ENCODE measurements around the gene B3GNT3. TPM values are rescaled to one million over a fixed set of nuclear protein-coding genes. Genes with fewer than 3 reads are reported as not detected.

B3GNT3 gene
- total RNA-seq, 2 experiments from 2014 or later, result not detected

DNA sequence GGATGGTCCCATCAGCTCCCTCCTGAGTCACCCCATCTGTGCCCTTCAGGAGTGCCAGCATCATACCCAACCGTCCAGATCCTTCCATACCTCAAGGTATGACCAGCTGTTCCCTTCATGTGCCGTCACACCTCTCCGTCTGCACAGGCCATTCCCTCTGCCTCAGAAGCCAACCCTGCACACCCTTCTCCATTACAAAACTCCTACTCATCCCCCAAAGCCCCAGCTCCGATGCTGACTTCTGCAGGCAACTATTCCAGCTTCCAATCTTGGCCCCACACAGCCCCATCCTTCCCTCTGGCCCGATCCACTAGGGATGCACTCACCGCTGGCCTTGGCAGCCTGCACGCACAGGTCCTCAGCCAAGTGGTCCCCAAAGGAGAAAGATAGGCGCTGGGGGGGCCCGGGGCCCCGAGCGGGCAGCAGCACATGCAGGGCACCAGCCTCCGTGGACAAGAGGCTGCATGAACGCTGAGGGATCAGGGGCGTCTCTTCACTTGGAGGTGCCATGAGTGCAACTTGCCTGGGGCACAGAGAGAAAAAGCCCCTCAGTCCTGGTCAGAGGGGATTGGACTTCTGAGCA is 49.1 kb downstream of the B3GNT3 start:
- POLR2A ChIA-PET, result interaction anchor here (1.3 to 1.7 kb wide), 2 partner anchors 16 to 20 kb away, joined by 4 read pairs; partner anchors contain the start of gene RPL18A
- Mint-ChIP-seq H3K36me3 (ENCODE audit: low read depth) (peaks cover 70% of the 10 kb centered on the region), H3K4me1 (peaks cover 54% of the 10 kb centered on the region), H3K4me3 (peak overlapping the region; percentile 94), H3K9me3 (no peaks in the 10 kb centered on the region), H3K27me3 (no peaks in the 10 kb centered on the region), H3K27ac (peak overlapping the region; percentile 40)
- CTCF ChIA-PET, result no interaction called here
- DNase-seq, result no peak

DNA sequence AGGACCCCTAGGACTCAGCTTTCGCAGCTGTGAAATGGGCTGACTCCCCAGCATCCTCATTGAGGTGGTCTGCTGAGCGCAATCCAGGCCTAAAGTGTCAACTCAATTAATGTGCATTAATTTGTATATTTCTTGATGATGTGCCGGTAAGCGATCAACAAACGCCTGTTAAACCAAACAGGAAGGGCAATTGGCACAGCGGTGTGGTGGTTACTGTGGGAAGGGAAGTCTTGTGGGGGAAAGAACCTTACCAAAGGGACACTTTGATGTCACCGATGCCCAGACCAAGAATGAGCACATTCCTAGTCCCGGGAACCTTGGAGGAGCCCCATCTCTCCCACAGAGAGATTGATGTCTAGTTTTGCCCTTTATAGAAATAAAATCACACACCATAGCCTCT is 51.2 kb downstream of the B3GNT3 start:
- H3K9me3 Mint-ChIP-seq, result no peaks in the 10 kb centered on the region
- no peaks in the 10 kb centered on the region for H3K27me3 Mint-ChIP-seq
- ChIA-PET CTCF (interaction anchor here (0.6 to 4.5 kb wide), 3 partner anchors 13 to 169 kb away, joined by 3 to 16 read pairs (median 11); partner anchors contain the start of gene RPL18A), POLR2A (interaction anchor here (0.7 to 6.3 kb wide), 9 partner anchors 8 to 155 kb away, joined by 3 to 93 read pairs (median 12); partner anchors contain the start of genes FCHO1 and RPL18A)
- H3K36me3 Mint-ChIP-seq (ENCODE audit: low read depth), result peaks cover 54% of the 10 kb centered on the region
- H3K4me1 Mint-ChIP-seq, result peaks cover 67% of the 10 kb centered on the region
- peak overlapping the region; percentile 94 for H3K4me3 Mint-ChIP-seq
- peak; percentile 73 for DNase-seq
- H3K27ac Mint-ChIP-seq, result peak overlapping the region; percentile 93

DNA sequence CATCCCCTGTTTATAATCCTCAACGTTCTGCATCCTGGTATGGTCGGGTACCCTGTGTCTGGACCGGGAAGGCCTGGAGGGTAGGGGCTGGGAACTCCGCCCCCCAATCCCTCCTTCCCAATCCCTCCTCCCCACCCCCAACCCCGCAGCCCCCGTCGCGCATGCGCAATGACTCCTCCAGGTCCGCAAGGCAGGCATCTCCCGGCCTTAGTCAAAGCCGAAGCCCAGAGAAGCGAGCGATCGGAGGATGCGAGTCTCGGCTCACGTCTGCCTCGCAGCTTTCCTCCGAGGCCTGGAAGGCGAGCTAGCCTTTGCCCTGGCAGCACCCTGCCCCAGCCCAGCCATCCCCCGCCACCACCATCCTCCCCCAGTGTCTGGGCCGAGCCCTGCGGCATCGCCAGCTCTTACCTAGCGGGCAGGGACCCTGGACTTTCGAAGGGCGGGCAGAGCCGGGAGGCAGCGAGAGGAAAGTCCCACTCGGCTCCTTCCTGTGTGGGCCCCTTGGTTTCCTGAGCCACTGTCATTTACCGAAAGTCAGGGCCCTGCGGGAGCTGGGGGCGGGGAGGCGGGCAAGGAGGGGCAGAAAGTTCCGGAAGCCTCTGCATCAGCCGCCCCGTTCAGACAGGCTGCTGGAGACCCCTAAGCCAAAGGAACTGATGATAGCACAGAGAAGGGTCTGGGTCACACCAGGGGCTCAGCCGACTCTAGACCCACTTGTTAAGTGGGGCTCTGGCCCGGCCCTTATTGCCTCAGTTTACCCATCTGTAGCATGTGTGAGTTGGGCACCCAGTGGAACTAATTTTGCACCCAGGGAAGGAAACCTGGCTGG is 52.8 kb downstream of the B3GNT3 start, which contains the start of gene JAK3:
Gene JAK3, minus strand, starts transcription at position 445 of the 829 bp plus-strand sequence. CDS start 3,565 bp downstream, outside the sequence.
- H3K27me3 Mint-ChIP-seq, result no peaks in the 10 kb centered on the region
- peak; percentile 91 for DNase-seq
- H3K9me3 Mint-ChIP-seq, result no peaks in the 10 kb centered on the region
- ChIA-PET CTCF (interaction anchor here (0.8 to 5.3 kb wide), 5 partner anchors 8 to 85 kb away, joined by 3 to 82 read pairs (median 4); partner anchors contain the start of genes CCDC124 and RPL18A), POLR2A (interaction anchor here (0.6 to 6.3 kb wide), 22 partner anchors 8 to 428 kb away, joined by 3 to 93 read pairs (median 4); partner anchors contain the start of genes CCDC124, FCHO1, IL12RB1 and MAP1S)
- peak within 1 kb of the TSS; percentile 93 for H3K27ac Mint-ChIP-seq
- H3K4me1 Mint-ChIP-seq, result peaks cover 72% of the 10 kb centered on the region
- peaks cover 44% of the 10 kb centered on the region for H3K36me3 Mint-ChIP-seq (ENCODE audit: low read depth)
- H3K4me3 Mint-ChIP-seq, result peak within 1 kb of the TSS; percentile 94

DNA sequence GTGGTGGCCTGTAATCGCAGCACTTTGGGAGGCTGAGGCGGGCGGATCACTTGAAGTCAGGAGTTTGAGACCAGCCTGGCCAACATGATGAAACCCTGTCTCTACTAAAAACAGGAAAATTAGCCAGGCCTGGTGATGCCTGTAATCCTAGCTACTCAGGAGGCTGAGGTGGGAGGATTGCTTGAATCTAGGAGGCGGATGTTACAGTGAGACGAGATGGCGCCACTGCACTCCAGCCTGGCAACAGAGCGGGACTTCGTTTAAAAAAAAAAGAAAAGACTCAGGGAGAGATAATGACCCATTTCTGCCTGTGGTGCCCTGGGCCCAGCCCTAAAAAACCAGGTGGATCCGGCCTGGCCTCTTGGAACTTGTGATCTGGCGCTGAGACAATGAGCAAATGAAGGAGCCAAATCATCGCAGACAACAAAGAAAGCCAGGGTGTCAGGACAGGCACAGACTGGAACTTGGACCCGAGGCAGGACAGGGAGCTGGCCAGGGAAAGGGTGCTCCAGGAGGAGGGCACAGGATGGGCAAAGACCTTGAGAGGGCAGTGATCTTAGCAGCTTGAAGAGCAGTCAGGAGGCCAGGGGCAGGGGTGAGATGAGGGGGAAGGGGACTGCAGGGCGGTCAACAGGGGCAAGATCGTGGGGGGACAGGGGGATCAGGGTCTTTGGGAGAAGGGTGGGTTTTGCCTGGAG is 53.8 kb downstream of the B3GNT3 start:
- peak overlapping the region; percentile 93 for H3K27ac Mint-ChIP-seq
- no peaks in the 10 kb centered on the region for H3K9me3 Mint-ChIP-seq
- peaks cover 34% of the 10 kb centered on the region for H3K36me3 Mint-ChIP-seq (ENCODE audit: low read depth)
- H3K27me3 Mint-ChIP-seq, result no peaks in the 10 kb centered on the region
- no peak for DNase-seq
- peak overlapping the region; percentile 94 for H3K4me3 Mint-ChIP-seq
- H3K4me1 Mint-ChIP-seq, result peaks cover 66% of the 10 kb centered on the region
- ChIA-PET CTCF (interaction anchor here (4.5 to 5.3 kb wide), 2 partner anchors 11 to 46 kb away, joined by 16 to 82 read pairs; partner anchors contain the start of gene RPL18A), POLR2A (interaction anchor here (0.7 to 6.3 kb wide), 9 partner anchors 12 to 432 kb away, joined by 3 to 93 read pairs (median 3); partner anchors contain the start of genes CCDC124, JUND, MAP1S and RPL18A)

DNA sequence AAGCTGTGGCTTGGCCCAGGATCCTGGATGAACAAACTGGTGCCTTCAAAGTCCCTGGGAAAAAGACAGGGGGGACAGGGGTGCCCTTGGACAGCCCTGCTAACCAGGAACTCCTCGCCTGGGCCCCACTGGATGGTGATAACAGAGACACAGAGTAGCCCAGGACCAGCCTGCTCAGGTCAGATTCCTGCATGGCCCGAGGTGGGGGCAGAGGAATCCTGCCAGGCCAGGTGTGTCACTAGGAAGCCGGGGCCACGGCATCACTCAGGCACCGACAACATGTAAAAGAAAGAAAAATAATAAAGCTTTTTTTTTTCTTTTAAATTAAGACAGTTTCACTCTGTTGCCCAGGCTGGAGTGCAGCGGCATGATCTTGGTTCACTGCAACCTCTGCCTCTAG is 59.1 kb downstream of the B3GNT3 start:
- DNase-seq, result no peak
- CTCF ChIA-PET, result interaction anchor here (0.6 to 9.7 kb wide), 5 partner anchors 78 to 357 kb away, joined by 3 to 313 read pairs (median 6); partner anchors contain the start of gene CCDC124
- Mint-ChIP-seq H3K27ac (no peak overlapping the region), H3K4me1 (peaks cover 35% of the 10 kb centered on the region), H3K27me3 (no peaks in the 10 kb centered on the region), H3K36me3 (ENCODE audit: low read depth) (peaks cover 4% of the 10 kb centered on the region), H3K4me3 (no peak overlapping the region), H3K9me3 (no peaks in the 10 kb centered on the region)
- POLR2A ChIA-PET, result interaction anchor here (1.0 kb wide), 1 partner anchor 58 kb away, joined by 3 read pairs; no protein-coding TSS in a partner anchor

DNA sequence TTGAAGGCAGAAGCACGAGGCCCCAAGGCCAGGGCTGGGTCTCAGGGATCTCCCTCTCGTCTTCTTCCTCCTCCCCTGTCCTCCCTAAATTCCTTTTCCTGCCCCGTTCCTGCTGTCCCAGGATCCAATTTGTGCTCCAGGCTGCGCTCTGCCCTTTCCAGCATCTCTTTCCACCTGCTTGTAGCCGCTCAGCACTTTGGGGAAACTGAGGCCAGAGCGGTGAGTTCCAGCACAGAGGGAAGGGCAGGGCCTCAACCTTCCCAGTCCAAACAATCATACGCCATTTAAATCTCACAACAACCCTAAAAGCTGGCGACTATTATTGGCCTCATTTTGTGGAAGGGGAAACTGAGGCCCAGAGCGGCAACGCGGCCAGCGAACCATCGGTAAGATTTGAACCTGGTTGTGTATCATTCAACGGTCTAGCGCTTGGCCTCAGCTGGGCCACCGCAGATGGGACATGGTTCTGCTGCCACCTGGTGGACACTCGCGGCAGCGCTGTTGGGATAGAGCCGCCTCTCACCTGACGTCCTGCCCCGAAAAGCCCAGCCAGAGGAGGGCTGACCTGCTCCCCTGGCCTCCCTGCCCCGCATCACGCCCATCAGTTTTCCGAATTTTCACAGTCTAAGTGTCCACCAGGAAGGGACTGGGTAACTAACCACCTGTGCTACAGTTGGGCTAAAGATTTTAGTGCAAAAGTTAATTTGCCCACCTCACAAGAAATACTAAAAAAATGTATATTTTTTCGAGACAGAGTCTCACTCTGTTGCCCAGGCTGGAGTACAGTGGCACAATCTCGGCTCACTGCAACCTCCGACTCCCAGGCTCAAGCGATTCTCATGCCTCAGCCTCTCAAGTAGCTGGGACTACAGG is 60.6 kb downstream of the B3GNT3 start:
- CTCF ChIA-PET, result interaction anchor here (0.6 to 9.7 kb wide), 15 partner anchors 8 to 526 kb away, joined by 3 to 313 read pairs (median 4); partner anchors contain the start of gene CCDC124
- Mint-ChIP-seq H3K27ac (no peak overlapping the region), H3K9me3 (no peaks in the 10 kb centered on the region)

DNA sequence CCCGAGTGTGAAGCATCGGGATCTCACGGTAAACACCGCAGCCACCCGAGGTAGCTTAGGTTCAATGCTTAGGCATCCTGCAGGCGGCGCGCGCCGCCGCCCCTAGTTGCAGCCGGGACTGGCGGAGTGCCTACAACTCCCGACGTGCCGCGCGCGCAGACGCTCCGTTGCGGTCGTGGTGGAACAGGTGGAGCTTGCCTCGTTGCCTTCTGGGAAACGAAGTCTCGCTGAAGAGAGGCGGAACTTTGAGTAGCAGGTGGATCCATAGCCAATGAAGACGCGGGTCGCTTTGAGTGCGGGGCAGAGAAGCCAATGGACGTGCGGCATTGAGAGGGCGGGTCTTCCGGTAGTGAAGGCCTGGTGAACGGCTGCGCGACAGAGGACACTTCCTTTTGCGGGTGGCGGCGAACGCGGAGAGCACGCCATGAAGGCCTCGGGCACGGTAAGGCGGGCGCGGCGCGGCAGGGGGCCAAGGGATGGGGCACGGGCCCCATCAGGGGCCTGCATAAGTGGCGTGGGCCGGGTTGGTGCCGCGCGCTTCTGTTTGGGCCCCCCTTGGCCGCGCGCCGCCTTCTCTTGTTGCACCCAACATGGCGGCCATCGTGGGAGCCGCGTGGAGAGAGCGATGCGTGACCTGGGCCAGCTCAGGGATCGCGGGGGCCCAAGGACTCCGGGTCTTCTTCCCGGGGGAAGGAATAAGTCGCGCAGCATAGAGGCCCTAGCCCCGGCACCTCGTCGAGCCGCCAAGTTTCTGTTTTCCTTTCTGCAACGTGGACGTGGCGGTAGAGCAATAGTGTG is 64.8 kb downstream of the B3GNT3 start, which contains the start of gene RPL18A:
Gene RPL18A, plus strand, starts transcription at position 378 of the 798 bp plus-strand sequence. Its CDS starts 47 bp downstream, at position 425.
- H3K9me3 Mint-ChIP-seq, result no peaks in the 10 kb centered on the region
- H3K27me3 Mint-ChIP-seq, result no peaks in the 10 kb centered on the region
- peak within 1 kb of the TSS; percentile 95 for H3K4me3 Mint-ChIP-seq
- peak; percentile 100 for DNase-seq
- H3K4me1 Mint-ChIP-seq, result peaks cover 42% of the 10 kb centered on the region
- H3K27ac Mint-ChIP-seq, result peak within 1 kb of the TSS; percentile 93
- ChIA-PET CTCF (interaction anchor here (0.5 to 9.7 kb wide), 57 partner anchors 8 to 698 kb away, joined by 3 to 313 read pairs (median 4); partner anchors contain the start of genes CCDC124, FCHO1, JAK3 and KXD1), POLR2A (interaction anchor here (0.6 to 4.4 kb wide), 42 partner anchors 10 to 440 kb away, joined by 3 to 131 read pairs (median 4); partner anchors contain the start of genes ARRDC2, CCDC124, FCHO1 and JAK3)
- H3K36me3 Mint-ChIP-seq (ENCODE audit: low read depth), result peaks cover 41% of the 10 kb centered on the region

More for the DNA sequence above, 60.6 kb downstream of the B3GNT3 start:
- DNase-seq, result peak; percentile 91
- H3K27me3 Mint-ChIP-seq, result no peaks in the 10 kb centered on the region
- POLR2A ChIA-PET, result interaction anchor here (0.7 to 1.9 kb wide), 6 partner anchors 8 to 77 kb away, joined by 3 to 5 read pairs (median 4); partner anchors contain the start of gene CCDC124
- H3K4me1 Mint-ChIP-seq, result peaks cover 32% of the 10 kb centered on the region
- H3K36me3 Mint-ChIP-seq (ENCODE audit: low read depth), result peaks cover 13% of the 10 kb centered on the region
- H3K4me3 Mint-ChIP-seq, result no peak overlapping the region

DNA sequence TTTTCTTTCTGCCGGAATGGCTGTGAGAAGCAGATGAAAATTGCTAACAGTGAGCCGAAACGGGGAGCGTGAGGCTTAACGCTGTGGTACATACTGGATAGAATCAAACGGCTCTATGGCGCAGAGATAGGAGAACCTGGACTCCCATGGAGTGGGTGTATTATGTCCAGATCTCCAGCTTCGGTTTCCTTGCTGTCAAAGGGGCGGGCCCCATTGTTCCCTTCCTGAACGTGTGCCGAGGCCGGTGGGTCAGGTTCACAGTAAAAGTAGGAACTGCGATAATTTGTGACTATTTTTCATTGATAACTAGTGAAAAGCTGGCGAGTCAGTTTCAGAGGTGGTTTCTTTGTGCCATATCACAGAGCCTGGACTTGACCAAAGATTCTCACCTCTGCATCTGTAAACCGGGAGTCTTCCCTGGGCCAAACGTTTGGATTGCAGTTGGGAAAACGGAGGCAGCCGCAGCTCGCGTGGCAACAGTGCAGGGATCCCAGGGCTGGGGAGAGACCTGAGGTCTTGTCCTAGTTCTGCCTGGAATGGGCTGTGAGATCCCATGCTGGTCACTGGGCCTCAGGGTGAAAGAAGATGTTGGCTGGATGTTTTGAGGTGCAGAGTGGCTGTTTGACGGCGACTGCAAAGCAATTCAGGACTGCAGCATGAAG is 65.5 kb downstream of the B3GNT3 start:
- ChIA-PET CTCF (interaction anchor here (0.6 to 9.7 kb wide), 9 partner anchors 11 to 441 kb away, joined by 3 to 313 read pairs (median 11); partner anchors contain the start of genes CCDC124, JAK3, MAP1S and MVB12A), POLR2A (interaction anchor here (0.8 to 4.4 kb wide), 23 partner anchors 11 to 441 kb away, joined by 3 to 131 read pairs (median 5); partner anchors contain the start of genes CCDC124, FCHO1, JAK3 and MAP1S)
- Mint-ChIP-seq H3K27ac (peak overlapping the region; percentile 93), H3K4me3 (peak overlapping the region; percentile 95), H3K4me1 (peaks cover 43% of the 10 kb centered on the region), H3K27me3 (no peaks in the 10 kb centered on the region), H3K9me3 (no peaks in the 10 kb centered on the region), H3K36me3 (ENCODE audit: low read depth) (peaks cover 46% of the 10 kb centered on the region)
- no peak for DNase-seq

DNA sequence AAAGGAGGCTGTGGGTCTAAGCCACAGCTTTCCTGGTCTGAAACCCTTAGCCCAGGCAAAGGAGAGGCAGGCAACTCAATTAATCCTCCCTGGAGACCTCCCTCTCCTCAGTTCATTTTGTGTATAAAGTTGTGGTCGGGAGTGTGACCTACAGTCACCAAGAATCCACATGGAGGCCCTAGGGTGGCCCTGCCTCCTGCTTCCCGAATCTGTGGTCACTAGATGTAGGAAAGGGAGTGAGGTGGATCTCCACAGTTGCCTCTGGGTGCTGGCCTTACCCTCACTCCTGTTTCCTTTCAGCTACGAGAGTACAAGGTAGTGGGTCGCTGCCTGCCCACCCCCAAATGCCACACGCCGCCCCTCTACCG is 66.0 kb downstream of the B3GNT3 start:
- DNase-seq, result no peak
- Mint-ChIP-seq H3K36me3 (ENCODE audit: low read depth) (peaks cover 48% of the 10 kb centered on the region), H3K4me3 (peak overlapping the region; percentile 95), H3K4me1 (peaks cover 42% of the 10 kb centered on the region), H3K9me3 (no peaks in the 10 kb centered on the region), H3K27ac (peak overlapping the region; percentile 93), H3K27me3 (no peaks in the 10 kb centered on the region)
- ChIA-PET POLR2A (interaction anchor here (0.8 to 4.4 kb wide), 16 partner anchors 11 to 142 kb away, joined by 3 to 131 read pairs (median 6); partner anchors contain the start of genes CCDC124, FCHO1, JAK3 and MAP1S), CTCF (interaction anchor here (0.6 to 9.7 kb wide), 2 partner anchors 71 to 86 kb away, joined by 3 to 313 read pairs; partner anchors contain the start of gene CCDC124)

Measured in activated CD4-positive, alpha-beta memory T cell treated with anti-CD3 and anti-CD28 coated beads, Interleukin-2, amount 10 ng/mL, durations not matched to agents 7 days and 5 days (primary cell).